ENCODE results near the gene ASPN. TPM values are rescaled to one million over a fixed set of nuclear protein-coding genes. Genes with fewer than 3 reads are reported as not detected.

ASPN gene
- total and polyA plus RNA-seq, 4 donors = 6.4 to 11.4 (median 6.9) TPM

- no peak overlapping the region for H3K4me3 ChIP-seq (ENCODE audit: low read depth in 1 of 3, low read length in 3 of 3)
- no peak for DNase-seq (ENCODE audit: low spot score)
- H3K27ac ChIP-seq (ENCODE audit: low read depth in 1 of 2, low read length in 2 of 2) = no peak overlapping the region
- peaks cover 0 to 1% (median 0%) of the 10 kb centered on the region in 4 donors for H3K36me3 ChIP-seq (ENCODE audit: control insufficient read depth in 4 of 4, insufficient read depth in 3 of 4, low read depth in 1 of 4, low read length in 3 of 4)
- no peaks in the 10 kb centered on the region for H3K27me3 ChIP-seq (ENCODE audit: control insufficient read depth in 4 of 4, insufficient read depth in 4 of 4, low read length in 3 of 4)
- H3K9ac ChIP-seq (ENCODE audit: low read depth in 1 of 2, low read length in 2 of 2) = no peak overlapping the region
- H3K9me3 ChIP-seq (ENCODE audit: control insufficient read depth in 4 of 4, low read length in 3 of 4) = no peaks in the 10 kb centered on the region
- H3K4me1 ChIP-seq (ENCODE audit: control insufficient read depth in 4 of 4, insufficient read depth in 4 of 4, low read length in 3 of 4) = no peaks in the 10 kb centered on the region
- TF ChIP-seq RAD21 (IDR thresholded peaks at IDR 0.05) (no peak), NR2F2 (IDR thresholded peaks at IDR 0.05) (no peak)
Measured at GRCh38 chr9:92463387-92463786, 18.9 kb downstream of the ASPN start.

GRCh38 chr9:92457576-92457975, 24.7 kb downstream of the ASPN start:
- Histone ChIP-seq H3K9ac (ENCODE audit: low read depth in 1 of 2, low read length in 2 of 2) (no peak overlapping the region), H3K27me3 (ENCODE audit: control insufficient read depth in 4 of 4, insufficient read depth in 4 of 4, low read length in 3 of 4) (no peaks in the 10 kb centered on the region), H3K9me3 (ENCODE audit: control insufficient read depth in 4 of 4, low read length in 3 of 4) (no peaks in the 10 kb centered on the region), H3K4me1 (ENCODE audit: control insufficient read depth in 4 of 4, insufficient read depth in 4 of 4, low read length in 3 of 4) (no peaks in the 10 kb centered on the region), H3K27ac (ENCODE audit: low read depth in 1 of 2, low read length in 2 of 2) (no peak overlapping the region), H3K4me3 (ENCODE audit: low read depth in 1 of 3, low read length in 3 of 3) (no peak overlapping the region), H3K36me3 (ENCODE audit: control insufficient read depth in 4 of 4, insufficient read depth in 3 of 4, low read depth in 1 of 4, low read length in 3 of 4) (peaks cover 0 to 1% (median 0%) of the 10 kb centered on the region in 4 donors)
- TF ChIP-seq HNF4A (conservative IDR thresholded peaks at IDR 0.05) = no peak
- no peak for TF ChIP-seq SP1 (IDR thresholded peaks at IDR 0.05)
- no peak for TF ChIP-seq JUND (IDR thresholded peaks at IDR 0.05)
- TF ChIP-seq, protein P1, sequence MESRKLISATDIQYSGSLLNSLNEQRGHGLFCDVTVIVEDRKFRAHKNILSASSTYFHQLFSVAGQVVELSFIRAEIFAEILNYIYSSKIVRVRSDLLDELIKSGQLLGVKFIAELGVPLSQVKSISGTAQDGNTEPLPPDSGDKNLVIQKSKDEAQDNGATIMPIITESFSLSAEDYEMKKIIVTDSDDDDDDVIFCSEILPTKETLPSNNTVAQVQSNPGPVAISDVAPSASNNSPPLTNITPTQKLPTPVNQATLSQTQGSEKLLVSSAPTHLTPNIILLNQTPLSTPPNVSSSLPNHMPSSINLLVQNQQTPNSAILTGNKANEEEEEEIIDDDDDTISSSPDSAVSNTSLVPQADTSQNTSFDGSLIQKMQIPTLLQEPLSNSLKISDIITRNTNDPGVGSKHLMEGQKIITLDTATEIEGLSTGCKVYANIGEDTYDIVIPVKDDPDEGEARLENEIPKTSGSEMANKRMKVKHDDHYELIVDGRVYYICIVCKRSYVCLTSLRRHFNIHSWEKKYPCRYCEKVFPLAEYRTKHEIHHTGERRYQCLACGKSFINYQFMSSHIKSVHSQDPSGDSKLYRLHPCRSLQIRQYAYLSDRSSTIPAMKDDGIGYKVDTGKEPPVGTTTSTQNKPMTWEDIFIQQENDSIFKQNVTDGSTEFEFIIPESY (IDR thresholded peaks at IDR 0.05) = no peak
- no peak for TF ChIP-seq RAD21 (IDR thresholded peaks at IDR 0.05)
- no peak for TF ChIP-seq ATF3 (IDR thresholded peaks at IDR 0.05)
- TF ChIP-seq FOXA1 (IDR thresholded peaks at IDR 0.05) = no peak
- TF ChIP-seq, protein P2, sequence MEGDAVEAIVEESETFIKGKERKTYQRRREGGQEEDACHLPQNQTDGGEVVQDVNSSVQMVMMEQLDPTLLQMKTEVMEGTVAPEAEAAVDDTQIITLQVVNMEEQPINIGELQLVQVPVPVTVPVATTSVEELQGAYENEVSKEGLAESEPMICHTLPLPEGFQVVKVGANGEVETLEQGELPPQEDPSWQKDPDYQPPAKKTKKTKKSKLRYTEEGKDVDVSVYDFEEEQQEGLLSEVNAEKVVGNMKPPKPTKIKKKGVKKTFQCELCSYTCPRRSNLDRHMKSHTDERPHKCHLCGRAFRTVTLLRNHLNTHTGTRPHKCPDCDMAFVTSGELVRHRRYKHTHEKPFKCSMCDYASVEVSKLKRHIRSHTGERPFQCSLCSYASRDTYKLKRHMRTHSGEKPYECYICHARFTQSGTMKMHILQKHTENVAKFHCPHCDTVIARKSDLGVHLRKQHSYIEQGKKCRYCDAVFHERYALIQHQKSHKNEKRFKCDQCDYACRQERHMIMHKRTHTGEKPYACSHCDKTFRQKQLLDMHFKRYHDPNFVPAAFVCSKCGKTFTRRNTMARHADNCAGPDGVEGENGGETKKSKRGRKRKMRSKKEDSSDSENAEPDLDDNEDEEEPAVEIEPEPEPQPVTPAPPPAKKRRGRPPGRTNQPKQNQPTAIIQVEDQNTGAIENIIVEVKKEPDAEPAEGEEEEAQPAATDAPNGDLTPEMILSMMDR (IDR thresholded peaks at IDR 0.05; ENCODE audit: low read depth, low read length, missing input control) = no peak
- TF ChIP-seq FOXA2 (IDR thresholded peaks at IDR 0.05) = no peak
- no peak for TF ChIP-seq EGR1 (IDR thresholded peaks at IDR 0.05; ENCODE audit: low read depth in 2 of 2)
- no peak for TF ChIP-seq GABPA (IDR thresholded peaks at IDR 0.05 in 1 of 2, conservative IDR thresholded peaks at IDR 0.05 in 1 of 2)
- no peak for TF ChIP-seq HNF4G (IDR thresholded peaks at IDR 0.05)
- TF ChIP-seq NR2F2 (IDR thresholded peaks at IDR 0.05) = no peak
- TF ChIP-seq MAX (IDR thresholded peaks at IDR 0.05) = no peak
- TF ChIP-seq YY1 (IDR thresholded peaks at IDR 0.05) = no peak
- no peak for DNase-seq (ENCODE audit: low spot score)
- 97% methylated on average over 4 of the region's 4 CpGs for WGBS

GRCh38 chr9:92455217-92455616, 27.1 kb downstream of the ASPN start:
- H3K36me3 ChIP-seq (ENCODE audit: control insufficient read depth in 4 of 4, insufficient read depth in 3 of 4, low read depth in 1 of 4, low read length in 3 of 4) = peaks cover 0 to 1% (median 0%) of the 10 kb centered on the region in 4 donors
- no peak overlapping the region for H3K4me3 ChIP-seq (ENCODE audit: low read depth in 1 of 3, low read length in 3 of 3)
- DNase-seq (ENCODE audit: low spot score) = no peak
- WGBS = 75% methylated on average over 3 of the region's 3 CpGs
- TF ChIP-seq, protein P2 (IDR thresholded peaks at IDR 0.05; ENCODE audit: low read depth, low read length, missing input control) = peak; percentile 19
- TF ChIP-seq TAF1 (conservative IDR thresholded peaks at IDR 0.05) (no peak), RAD21 (IDR thresholded peaks at IDR 0.05) (peak; percentile 6 to 66)
- no peaks in the 10 kb centered on the region for H3K4me1 ChIP-seq (ENCODE audit: control insufficient read depth in 4 of 4, insufficient read depth in 4 of 4, low read length in 3 of 4)
- no peak overlapping the region for H3K27ac ChIP-seq (ENCODE audit: low read depth in 1 of 2, low read length in 2 of 2)
- H3K9me3 ChIP-seq (ENCODE audit: control insufficient read depth in 4 of 4, low read length in 3 of 4) = no peaks in the 10 kb centered on the region
- H3K27me3 ChIP-seq (ENCODE audit: control insufficient read depth in 4 of 4, insufficient read depth in 4 of 4, low read length in 3 of 4) = no peaks in the 10 kb centered on the region
- no peak overlapping the region for H3K9ac ChIP-seq (ENCODE audit: low read depth in 1 of 2, low read length in 2 of 2)

Measured in liver (tissue), 9 donors.